ENCODE data around the gene PSMB8. TPM values are rescaled to one million over a fixed set of nuclear protein-coding genes. Genes with fewer than 3 reads are reported as not detected.
A peak's percentile ranks its signal among the peaks of the same experiment; 100 is the strongest.

Gene PSMB8
- total RNA-seq, 3 donors from 2014 or later, result 94.7 to 199 (median 117) TPM

DNA sequence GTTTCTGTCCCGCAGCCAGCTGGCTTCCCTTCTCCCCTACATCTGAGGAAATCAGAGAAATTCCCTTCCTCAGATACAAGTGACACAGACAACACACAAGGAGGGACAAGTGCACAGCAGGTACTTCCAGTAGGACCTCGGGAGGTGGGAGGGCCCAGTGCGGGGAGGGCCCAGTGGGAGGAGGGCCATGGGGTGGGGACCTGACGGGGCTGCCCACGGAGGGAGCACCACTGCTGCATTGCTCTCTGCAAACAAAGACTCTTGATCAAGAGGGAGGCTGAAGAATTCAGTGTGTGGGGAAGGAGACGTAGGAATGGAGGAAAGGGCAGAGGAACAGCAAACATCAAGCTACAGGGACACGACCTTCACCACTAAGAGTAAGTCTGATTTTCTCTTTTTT is 14.4 kb downstream of the PSMB8 start:
- no peaks in the 10 kb centered on the region for H3K9me3 ChIP-seq
- no peak overlapping the region for H3K4me3 ChIP-seq
- TF ChIP-seq CTCF (IDR thresholded peaks at IDR 0.05), result no peak
- H3K4me1 ChIP-seq (ENCODE audit: low read depth), result no peaks in the 10 kb centered on the region
- H3K36me3 ChIP-seq (ENCODE audit: low read depth), result no peaks in the 10 kb centered on the region
- no peak for DNase-seq
- no peak for ATAC-seq
- intact Hi-C loops (cut with DNase I, micrococcal nuclease), result loop anchor here in 1 of 2 donors (5.0 kb wide), 1 partner anchor 38 kb away; no protein-coding TSS in a partner anchor

DNA sequence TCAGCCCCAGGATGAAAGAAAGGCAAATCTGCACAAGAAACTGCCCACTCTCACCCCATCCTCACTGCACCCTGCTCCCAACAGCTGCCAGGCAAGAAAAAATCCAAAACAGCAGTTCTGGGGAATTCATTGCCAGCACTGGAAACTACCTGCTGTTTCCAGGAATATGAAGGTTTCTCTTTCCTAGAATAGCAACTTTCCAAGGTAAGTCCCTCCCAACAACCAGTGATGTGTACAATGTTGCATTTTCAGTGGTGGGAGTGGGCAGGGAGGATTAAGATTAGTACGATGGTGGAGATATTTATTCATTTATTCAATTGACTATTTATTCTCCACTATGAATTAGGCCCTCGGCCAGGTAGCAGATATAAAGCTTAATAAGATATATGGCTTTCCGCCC is 16.8 kb downstream of the PSMB8 start:
- DNase-seq (no peak), ATAC-seq (no peak)
- no peak for TF ChIP-seq CTCF (IDR thresholded peaks at IDR 0.05)
- Histone ChIP-seq H3K4me3 (no peak overlapping the region), H3K9me3 (no peaks in the 10 kb centered on the region), H3K36me3 (ENCODE audit: low read depth) (no peaks in the 10 kb centered on the region), H3K4me1 (ENCODE audit: low read depth) (no peaks in the 10 kb centered on the region)
- intact Hi-C loops (cut with DNase I, micrococcal nuclease), result loop anchor here in 1 of 2 donors (5.0 kb wide), 1 partner anchor 40 kb away; no protein-coding TSS in a partner anchor

GRCh38 chr6:32825966-32826365 is 17.9 kb downstream of the PSMB8 start:
- Histone ChIP-seq H3K9me3 (no peaks in the 10 kb centered on the region), H3K36me3 (ENCODE audit: low read depth) (no peaks in the 10 kb centered on the region), H3K4me1 (ENCODE audit: low read depth) (no peaks in the 10 kb centered on the region), H3K4me3 (no peak overlapping the region)
- DNase-seq (no peak), ATAC-seq (peak; percentile 80)
- intact Hi-C loops (cut with DNase I, micrococcal nuclease), result loop anchor here in 1 of 2 donors (5.0 kb wide), 1 partner anchor 41 kb away; no protein-coding TSS in a partner anchor
- TF ChIP-seq CTCF (IDR thresholded peaks at IDR 0.05), result no peak

DNA sequence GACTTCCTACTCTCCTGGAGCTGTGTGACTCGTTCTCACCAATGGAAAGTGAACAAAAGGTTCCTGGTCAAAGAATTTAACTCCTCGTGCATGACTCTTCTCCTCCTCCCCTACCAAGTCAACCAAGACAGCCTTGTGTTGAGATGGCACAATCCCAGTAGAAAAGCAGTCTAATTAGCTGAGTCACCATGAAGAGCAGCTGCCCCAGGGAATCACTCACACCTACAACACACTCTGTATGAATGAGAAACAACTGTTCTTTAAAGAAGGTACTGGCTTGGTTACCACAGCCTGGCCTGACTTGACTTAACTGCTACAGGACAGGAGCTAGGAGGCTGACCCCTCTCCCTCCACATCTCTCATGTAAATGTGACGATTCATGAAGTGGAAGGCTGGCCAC is 24.1 kb downstream of the PSMB8 start:
- no peak for TF ChIP-seq CTCF (IDR thresholded peaks at IDR 0.05)
- no peak for ATAC-seq
- H3K9me3 ChIP-seq, result no peaks in the 10 kb centered on the region
- H3K4me1 ChIP-seq (ENCODE audit: low read depth), result no peaks in the 10 kb centered on the region
- intact Hi-C loops (cut with DNase I, micrococcal nuclease), result no loop called here
- H3K4me3 ChIP-seq, result no peak overlapping the region
- no peaks in the 10 kb centered on the region for H3K36me3 ChIP-seq (ENCODE audit: low read depth)
- no peak for DNase-seq

DNA sequence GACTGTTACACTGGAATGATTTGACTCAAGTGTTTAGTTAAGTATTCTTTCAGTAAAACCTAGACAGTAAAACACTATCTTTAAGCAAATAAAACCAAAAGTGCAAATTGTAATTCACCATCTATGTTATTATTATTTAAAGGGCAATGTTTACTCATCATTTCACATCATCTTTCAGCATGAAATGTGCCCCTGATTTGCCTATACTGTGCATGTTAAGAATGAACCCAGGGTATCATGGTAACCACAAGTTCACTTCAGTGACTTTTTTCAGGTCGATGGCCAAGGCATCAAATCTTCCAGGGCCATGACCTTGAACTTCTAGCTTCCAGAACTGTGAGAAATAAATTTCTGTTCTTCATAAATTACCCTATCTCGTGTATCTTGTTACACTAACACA is 25.0 kb downstream of the PSMB8 start:
- DNase-seq (no peak), ATAC-seq (no peak)
- Histone ChIP-seq H3K4me3 (no peak overlapping the region), H3K36me3 (ENCODE audit: low read depth) (no peaks in the 10 kb centered on the region), H3K9me3 (no peaks in the 10 kb centered on the region), H3K4me1 (ENCODE audit: low read depth) (no peaks in the 10 kb centered on the region)
- intact Hi-C loops (cut with DNase I, micrococcal nuclease), result no loop called here
- TF ChIP-seq CTCF (IDR thresholded peaks at IDR 0.05), result no peak

DNA sequence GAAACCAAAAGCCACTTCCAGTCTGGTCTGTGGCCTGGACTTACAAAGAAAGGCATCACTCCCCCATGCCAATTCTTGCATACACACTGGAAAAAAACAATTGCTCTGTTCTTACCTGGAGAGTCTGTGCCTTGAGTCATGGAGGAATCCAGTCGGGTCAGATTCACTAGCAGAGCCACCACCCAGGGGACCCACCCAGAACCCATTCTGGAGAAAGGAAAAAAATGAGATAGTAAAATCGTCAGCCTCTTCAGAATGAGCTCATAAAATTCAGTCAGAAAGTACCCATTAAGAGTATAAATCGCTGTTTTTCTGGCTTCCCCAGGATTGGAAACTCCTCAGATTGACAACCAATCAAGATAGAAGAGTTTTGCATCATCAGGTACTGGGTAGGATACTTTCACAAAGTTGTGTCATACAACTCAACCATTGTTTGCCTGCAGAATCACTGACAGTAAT is 27.1 kb downstream of the PSMB8 start, which contains the start of gene HLA-DOB:
Gene HLA-DOB (minus strand): TSS at position 257 of the 459 bp plus-strand sequence. CDS start 51 bp downstream, at position 206.
- Histone ChIP-seq H3K4me1 (ENCODE audit: low read depth) (no peaks in the 10 kb centered on the region), H3K4me3 (no peak within 1 kb of the TSS), H3K9me3 (no peaks in the 10 kb centered on the region), H3K36me3 (ENCODE audit: low read depth) (no peaks in the 10 kb centered on the region)
- no peak for TF ChIP-seq CTCF (IDR thresholded peaks at IDR 0.05)
- peak; percentile 83 for ATAC-seq
- DNase-seq, result peak in 1 of 3 donors; percentile 21
- intact Hi-C loops (cut with DNase I, micrococcal nuclease), result no loop called here
